ENCODE data around the gene LTF. TPM values are rescaled to one million over a fixed set of nuclear protein-coding genes. Genes with fewer than 3 reads are reported as not detected.

The LTF gene
- total RNA-seq, 1 experiment from 2014 or later: 0.72 TPM

- DNase-seq (ENCODE audit: low read depth): no peak
Measured at GRCh38 chr3:46469680-46470357, 5.1 kb upstream of the LTF start.

DNA sequence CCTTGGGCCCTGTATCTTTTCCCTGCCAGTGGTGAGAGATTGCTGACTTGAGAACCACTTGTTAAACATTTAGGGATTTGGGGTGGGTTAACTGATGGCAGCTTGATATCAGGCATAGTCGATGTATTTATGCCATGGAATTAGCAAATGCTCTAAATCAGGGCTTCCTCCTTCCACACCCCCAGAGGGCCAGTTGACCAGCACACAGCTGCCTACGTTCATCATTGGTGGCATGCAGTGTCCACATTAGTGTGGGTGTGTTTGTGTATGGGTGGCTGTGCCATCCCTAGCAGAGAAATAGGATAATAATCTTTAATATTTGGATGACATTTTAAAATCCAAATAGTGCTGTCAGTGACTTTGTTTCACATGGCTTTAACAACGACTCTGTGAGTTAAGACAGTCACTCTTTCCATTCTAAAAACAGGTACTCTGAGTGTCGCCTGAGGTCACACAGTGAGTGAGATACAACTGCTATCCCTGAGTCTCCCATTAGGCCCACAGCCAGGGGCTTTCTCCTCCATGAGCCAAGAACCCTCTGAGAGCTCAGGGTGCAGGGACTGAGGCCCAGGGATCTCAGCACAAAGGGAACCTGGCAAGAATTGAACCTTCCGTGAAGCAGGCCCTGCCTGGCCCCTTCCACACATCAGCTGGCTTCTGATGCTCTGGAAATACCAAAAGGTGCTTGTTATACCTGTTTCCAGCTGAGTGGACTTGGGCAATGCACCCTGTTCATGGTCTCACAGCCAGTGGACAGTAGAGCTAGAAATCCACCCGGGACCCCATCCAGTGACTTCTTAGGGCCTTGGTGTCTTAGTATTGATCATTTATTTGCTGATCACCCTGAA, 4.3 kb upstream of the LTF start:
- no peak for DNase-seq (ENCODE audit: low read depth)

DNA sequence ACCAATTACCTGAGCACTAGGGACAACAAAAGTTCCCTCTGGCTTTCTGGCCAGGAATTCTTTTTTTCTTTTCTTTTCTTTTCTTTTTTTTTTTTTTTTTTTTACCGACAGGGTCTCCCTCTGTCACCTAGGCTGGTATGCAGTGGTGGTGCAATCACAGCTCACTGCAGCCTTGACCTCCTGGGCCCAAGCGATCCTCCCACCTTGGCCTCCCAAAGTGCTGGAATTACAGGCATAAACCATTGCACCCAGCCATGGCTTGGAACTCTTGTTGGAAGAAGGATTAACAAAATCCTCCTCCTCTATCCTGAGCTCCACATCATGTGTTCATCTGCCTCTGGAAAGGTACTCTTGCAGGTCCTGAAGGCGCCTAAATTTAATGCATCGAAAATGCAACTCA, 2.9 kb upstream of the LTF start:
- no peak for DNase-seq (ENCODE audit: low read depth)

DNA sequence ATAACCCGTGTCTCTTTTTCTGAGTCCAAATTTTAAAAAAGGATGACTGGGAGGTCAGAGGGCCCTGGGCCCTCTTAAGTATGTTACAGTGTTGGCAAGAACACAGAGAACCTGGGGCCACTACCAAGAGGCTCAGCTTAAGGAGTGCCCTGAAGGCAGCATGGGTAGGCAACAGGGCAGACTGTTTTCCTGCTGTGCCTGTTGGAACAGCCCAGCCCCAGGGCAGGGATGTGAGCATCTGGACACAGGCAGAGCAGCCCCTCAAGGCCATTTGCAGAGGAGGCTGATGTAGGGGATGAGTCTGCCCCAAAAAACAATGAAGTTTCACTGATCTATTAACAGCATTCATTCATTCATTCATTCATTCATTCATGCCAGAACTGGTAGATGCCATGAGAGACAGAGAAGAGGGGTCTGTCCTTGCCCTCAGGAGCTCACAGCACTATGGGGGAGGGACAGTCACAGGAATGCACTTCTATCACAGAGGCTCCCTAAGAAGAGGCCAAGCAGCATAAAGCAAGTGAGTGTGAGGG, 2.2 kb upstream of the LTF start:
- peak; percentile 48 for DNase-seq (ENCODE audit: low read depth)

- no peak for DNase-seq (ENCODE audit: low read depth)
Measured at GRCh38 chr3:46466273-46466672, 1.6 kb upstream of the LTF start.

DNA sequence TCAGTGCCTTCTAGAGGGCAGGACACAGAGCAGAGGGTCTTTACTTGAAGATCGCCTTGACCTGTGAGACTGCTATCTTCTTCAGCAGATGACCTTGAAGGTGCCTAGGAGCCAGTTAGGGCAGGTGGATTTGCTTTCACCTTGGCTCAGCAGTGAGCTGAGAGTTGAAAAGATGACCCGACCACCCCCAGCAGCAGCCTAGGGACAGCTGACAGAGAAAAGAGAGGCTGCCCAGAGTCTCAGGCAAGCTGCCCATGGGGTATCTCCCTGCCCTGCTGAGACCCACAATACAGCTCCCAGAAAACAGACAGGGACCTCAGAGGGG, 453 bp upstream of the LTF start:
- no peak for DNase-seq (ENCODE audit: low read depth)

DNA sequence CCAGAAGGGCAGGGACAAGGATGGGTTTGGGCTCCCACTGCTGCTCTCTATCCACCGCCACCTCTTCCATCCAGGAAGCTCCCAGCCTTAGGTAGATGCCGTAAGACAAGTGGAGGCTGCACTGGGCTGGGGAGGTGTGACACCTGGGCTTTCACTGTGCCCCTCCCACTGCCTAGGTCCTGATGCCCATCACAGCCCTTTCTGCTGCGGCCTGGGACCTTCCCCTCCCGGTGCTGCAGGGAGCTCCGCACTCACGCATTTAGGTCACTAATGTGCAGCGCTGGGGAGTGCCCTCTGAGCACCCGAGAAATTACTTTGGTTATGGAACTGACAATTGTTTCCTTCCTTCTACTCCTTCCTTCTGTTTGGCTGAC, 850 bp downstream of the LTF start:
- DNase-seq (ENCODE audit: low read depth): no peak

DNA sequence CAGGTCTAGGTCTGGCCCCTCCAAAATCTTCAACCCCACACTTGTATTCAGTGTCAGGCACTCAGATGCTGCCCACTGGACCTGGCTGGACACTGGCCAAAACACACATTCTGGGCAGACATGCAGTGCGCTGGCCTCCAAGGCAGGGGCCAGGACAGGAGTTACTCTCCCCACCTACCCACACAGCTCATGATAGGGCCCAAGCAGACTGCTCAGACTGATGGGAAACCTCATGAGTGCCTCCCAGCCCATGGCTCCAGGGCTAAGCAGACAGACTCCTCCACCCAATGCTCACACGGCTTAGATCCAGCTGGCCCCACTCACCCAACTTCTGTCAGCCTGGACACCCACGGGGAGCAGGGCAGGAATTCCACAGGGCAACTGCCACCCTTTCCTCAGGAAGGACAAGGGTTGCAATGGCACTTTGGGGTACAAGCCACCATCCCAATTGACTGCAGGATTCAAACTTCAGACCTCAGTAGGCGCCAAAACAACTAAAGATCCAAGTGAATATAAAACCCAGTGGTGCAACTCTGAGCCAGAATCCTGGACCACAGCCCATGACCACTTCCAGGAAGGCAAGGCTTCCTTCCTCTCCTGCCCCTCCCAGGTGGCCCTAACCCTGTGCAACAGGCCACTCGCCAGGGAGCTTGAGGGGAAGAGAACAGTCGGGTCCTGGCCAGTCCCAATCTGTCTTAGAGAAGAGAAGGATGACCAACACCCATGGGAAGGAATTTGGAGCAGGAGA, 1.4 kb downstream of the LTF start:
- DNase-seq (ENCODE audit: low read depth): peak; percentile 29

- DNase-seq (ENCODE audit: low read depth): peak; percentile 61
Measured at GRCh38 chr3:46462511-46462910, 2.2 kb downstream of the LTF start.

GRCh38 chr3:46462111-46462510, 2.6 kb downstream of the LTF start:
- peak; percentile 60 for DNase-seq (ENCODE audit: low read depth)

DNA sequence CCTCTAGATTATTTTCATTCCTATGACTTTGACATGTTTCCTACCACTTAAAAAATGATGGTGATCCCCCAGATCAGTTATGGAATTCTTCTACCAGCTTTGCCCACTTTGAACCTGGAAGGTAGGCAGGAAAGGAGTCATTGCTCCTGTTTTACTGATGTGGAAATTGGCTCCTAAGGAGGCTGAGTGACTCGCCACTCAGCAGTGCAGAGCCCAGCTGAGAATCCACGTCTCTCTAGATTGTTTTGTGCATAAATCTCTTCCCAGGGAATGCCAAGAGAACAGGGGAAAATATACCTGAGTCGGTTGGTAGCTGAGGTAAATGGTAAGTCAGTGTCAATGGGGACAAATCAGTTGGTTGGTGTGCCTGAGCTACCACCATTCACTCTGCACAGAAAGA, 4.7 kb downstream of the LTF start:
- DNase-seq (ENCODE audit: low read depth): no peak

DNA sequence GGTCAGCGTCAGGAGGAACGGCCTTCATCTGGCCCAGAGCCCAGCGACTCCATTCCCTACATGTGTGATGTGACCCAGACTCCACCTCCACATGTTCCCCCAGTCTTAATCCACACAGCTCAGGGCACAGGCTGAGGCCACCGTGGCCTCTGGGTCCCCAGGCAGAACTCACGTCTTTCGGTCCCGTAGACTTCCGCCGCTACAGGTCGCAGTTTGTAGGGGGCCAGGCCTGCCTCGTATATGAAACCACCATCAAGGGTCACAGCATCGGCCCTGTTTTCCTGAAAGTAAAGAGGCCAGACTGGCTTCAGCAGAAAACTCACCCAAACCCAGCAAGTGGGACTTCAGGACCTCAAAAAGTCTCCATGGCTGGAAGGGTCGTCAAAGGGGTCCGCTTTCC, 8.6 kb downstream of the LTF start:
- no peak for DNase-seq (ENCODE audit: low read depth)

- no peak for DNase-seq (ENCODE audit: low read depth)
Measured at GRCh38 chr3:46455231-46456115, 9.2 kb downstream of the LTF start.

DNA sequence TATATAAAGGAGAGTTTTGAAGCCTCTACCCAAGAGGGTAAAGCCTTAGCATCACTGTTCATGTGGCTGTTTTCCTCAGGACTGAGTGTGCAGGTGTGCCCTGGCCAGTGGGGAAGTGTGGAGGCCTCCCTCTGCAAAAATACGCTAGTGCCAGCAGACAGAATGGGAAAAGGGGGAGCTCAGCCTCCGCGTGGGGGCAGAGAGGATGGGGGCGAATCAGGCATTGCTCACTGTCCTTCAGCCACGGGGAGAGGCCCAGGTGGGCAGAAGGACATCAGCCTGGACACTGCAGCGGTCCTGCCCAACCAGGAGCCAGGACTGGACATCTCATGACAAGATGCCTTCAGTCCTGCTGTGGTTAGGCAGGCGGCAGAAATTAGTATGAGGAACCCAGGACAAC, 10.1 kb downstream of the LTF start:
- no peak for DNase-seq (ENCODE audit: low read depth)

GRCh38 chr3:46454209-46454595, 10.5 kb downstream of the LTF start:
- no peak for DNase-seq (ENCODE audit: low read depth)

DNA sequence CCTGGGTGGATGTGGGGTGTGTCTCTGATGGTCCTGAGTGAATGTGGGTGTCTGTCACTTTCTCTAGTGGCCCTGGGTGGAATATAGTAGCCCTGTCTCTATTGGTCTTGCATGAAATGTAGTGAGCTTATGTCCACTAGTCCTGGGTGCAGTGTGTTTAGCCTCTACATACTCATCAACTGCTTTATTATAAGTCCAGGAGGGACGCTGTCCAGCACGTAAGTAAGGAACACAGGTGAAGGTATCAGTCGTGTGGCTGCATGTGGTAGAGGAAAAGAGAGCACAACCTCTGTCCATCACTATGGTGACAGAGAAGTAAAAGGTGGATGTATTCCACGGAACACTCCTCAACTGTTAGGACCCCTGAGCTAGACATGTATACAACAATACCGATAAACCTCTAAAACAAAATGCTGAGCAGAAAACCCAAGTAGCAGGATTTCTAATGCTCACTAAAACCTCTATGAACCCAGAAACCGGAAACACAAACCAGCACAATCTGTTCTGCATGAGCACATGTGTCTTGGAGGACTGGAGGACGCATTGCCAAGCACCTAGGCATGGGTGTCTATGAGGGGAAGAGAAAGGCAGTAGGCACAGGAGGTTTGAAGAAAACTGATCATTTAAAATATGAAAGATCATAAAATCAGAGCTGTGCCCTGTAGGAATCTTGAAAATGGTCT, 11.0 kb downstream of the LTF start:
- no peak for DNase-seq (ENCODE audit: low read depth)

DNA sequence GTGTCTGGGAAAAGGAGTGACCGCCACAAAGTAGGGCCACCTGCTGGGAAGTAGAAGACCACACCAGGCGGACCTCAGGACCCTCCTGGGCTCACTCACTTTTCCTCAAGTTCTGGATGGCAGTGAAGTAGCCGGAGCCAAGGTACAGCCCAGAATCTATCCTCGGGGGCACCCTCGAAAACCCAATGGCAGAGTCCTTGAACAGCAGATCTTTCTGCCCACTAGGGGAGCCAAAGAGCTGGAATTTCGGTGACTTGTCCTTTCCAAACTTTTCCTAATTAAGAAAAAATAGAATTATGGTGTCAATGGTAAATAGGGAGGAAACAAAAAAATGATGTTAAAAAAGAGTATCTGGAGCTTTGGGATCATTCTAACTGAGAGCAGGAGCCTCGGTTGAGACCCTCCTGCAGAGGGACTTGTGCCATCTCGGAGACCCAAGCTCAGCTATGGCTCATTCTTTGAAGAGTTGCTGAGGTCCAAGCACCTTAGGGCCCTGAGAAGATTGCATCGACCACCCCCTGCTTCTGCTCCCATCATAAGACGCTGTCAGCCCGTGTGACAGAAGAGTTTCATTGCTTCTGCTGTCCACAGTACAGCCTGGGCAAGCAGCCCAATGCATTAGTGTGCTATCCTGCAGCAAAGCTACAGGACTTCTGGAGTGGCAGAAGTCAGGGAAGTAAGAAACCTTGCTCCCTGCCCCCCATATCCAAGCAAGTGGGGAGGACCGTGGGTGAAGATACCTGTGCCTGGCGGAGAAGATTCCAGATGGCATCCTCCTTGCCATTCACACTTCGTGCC, 14.8 kb downstream of the LTF start:
- DNase-seq (ENCODE audit: low read depth): no peak

- no peak for DNase-seq (ENCODE audit: low read depth)
Measured at GRCh38 chr3:46448721-46449120, 16.0 kb downstream of the LTF start.

DNA sequence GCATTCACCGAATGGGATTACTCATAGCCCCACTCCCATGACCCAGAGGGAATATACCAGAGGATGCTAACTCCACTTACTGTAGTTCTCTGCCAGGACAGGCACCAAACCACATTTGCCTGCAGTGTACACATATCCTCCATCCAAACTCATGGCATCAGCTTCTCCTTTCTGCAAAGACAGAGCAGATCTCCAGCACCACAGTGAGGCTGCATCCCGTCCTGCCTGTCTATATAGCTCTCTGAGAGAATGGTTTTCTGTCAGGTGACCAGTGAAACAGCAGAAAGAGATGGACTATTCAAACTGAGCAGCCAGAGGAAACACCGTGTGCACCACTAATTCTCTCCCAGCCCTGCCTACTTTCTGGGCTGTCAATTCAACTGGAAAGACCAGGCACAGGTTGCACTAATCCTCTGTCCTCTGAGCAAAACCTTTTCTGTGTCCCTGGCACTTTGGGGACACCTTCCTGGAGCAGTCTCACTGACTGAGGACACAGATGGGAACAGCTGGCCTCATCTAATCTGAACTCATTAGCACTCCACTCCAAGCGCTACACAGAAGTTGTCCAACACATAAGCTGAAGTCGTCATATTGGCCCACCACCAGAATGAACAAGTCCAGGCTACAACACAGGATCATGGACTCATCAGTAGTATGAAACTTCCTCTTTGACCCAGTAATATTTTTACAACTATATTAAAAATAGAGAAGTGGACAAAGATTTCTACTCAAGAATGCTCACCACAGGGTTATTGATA, 17.3 kb downstream of the LTF start:
- DNase-seq (ENCODE audit: low read depth): no peak
